Neural progenitor cell (in vitro differentiated cells): ENCODE data around the gene STXBP5. TPM values are rescaled to one million over a fixed set of nuclear protein-coding genes. Genes with fewer than 3 reads are reported as not detected.
A peak's percentile ranks its signal among the peaks of the same experiment; 100 is the strongest.

ENCODE experiments used
- DNase-seq: peaks from one replicate; pipeline ENCODE4 v3.0.0-alpha.2; 2016; ENCODE audit warnings: low spot score
- H2AFZ ChIP-seq: fragments of 200-600 bp; sonication (generic); replicated peaks from 2 replicates; pipeline ENCODE4 v1.6.1; 2016; ENCODE audit warnings: antibody characterized with exemption
- H3F3A ChIP-seq: fragments of 200-600 bp; sonication (generic); 2 replicates; pipeline ENCODE4 v1.6.1; 2016; ENCODE audit warnings: antibody characterized with exemption, low read depth
- H3K27ac ChIP-seq: fragments of 200-600 bp; sonication (generic); 2 replicates; pipeline ENCODE4 v1.5.1; 2016; ENCODE audit warnings: mild to moderate bottlenecking
- H3K27me3 ChIP-seq: fragments of 200-600 bp; sonication (generic); 2 replicates; pipeline ENCODE4 v1.6.1; 2016; ENCODE audit warnings: mild to moderate bottlenecking, moderate library complexity
- H3K36me3 ChIP-seq: fragments of 200-600 bp; sonication (generic); 2 replicates; pipeline ENCODE4 v1.5.1; 2016
- H3K4me1 ChIP-seq: fragments of 200-600 bp; sonication (generic); 2 replicates; pipeline ENCODE4 v1.6.1; 2016; ENCODE audit warnings: mixed run types
- H3K4me2 ChIP-seq: fragments of 200-600 bp; sonication (generic); 2 replicates; pipeline ENCODE4 v1.6.1; 2016
- H3K4me3 ChIP-seq: fragments of 200-600 bp; sonication (generic); 2 replicates; pipeline ENCODE4 v1.5.1; 2016
- H3K79me2 ChIP-seq: fragments of 200-600 bp; sonication (generic); 2 replicates; pipeline ENCODE4 v1.6.1; 2016; ENCODE audit warnings: low read depth
- H3K9ac ChIP-seq: fragments of 200-600 bp; sonication (generic); 2 replicates; pipeline ENCODE4 v1.6.1; 2016
- H3K9me3 ChIP-seq: fragments of 200-600 bp; sonication (generic); 2 replicates; pipeline ENCODE4 v1.5.1; 2016; ENCODE audit warnings: low read depth
- H4K20me1 ChIP-seq: fragments of 200-600 bp; sonication (generic); 2 replicates; pipeline ENCODE4 v1.6.1; 2016; ENCODE audit warnings: low read depth
- H3K27ac Mint-ChIP-seq: 3 replicates; pipeline ENCODE4 v1.8.0; 2021; ENCODE audit warnings: mixed read lengths
- H3K27me3 Mint-ChIP-seq: 2 replicates; pipeline ENCODE4 v1.8.0; 2022; ENCODE audit warnings: low read depth, mild to moderate bottlenecking, inconsistent platforms, moderate library complexity, mixed read lengths; ENCODE audit not compliant: insufficient read depth
- H3K36me3 Mint-ChIP-seq: 3 replicates; pipeline ENCODE4 v1.8.0; 2021; ENCODE audit warnings: mixed read lengths
- H3K4me1 Mint-ChIP-seq: 3 replicates; pipeline ENCODE4 v1.8.0; 2021; ENCODE audit warnings: mixed read lengths
- H3K4me3 Mint-ChIP-seq: 3 replicates; pipeline ENCODE4 v1.8.0; 2021; ENCODE audit warnings: mild to moderate bottlenecking, moderate library complexity, mixed read lengths
- H3K9me3 Mint-ChIP-seq: 3 replicates; pipeline ENCODE4 v1.8.0; 2020; ENCODE audit warnings: mixed read lengths
- EZH2 ChIP-seq: fragments of 200-600 bp; sonication (generic); IDR thresholded peaks from 2 replicates; pipeline ENCODE4 v1.6.1; 2017; ENCODE audit warnings: antibody characterized with exemption, mild to moderate bottlenecking, moderate library complexity
- EZH2phosphoT487 ChIP-seq: fragments of 200-600 bp; sonication (generic); IDR thresholded peaks from 2 replicates; pipeline ENCODE4 v1.6.1; 2017; ENCODE audit warnings: antibody characterized with exemption
- total RNA-seq: library from RNA; depleted of rRNA; stranded (reverse); fragments of >200 nt; gene quantifications from 2 replicates; pipeline ENCODE4 v1.2.3, GENCODE V29; 2015; ENCODE audit warnings: low replicate concordance
- TF ChIP-seq, protein P1 (sequence below): fragments of 200-600 bp; sonication (generic); IDR thresholded peaks from 2 replicates; pipeline ENCODE4 v1.5.1; 2017; ENCODE audit warnings: antibody characterized with exemption, mild to moderate bottlenecking

STXBP5 gene
- total RNA-seq = 12.0 and 12.6 TPM in 2 replicates

- Histone ChIP-seq H3K4me3 (peak within 1 kb of the TSS; percentile 65), H2AFZ (peak within 1 kb of the TSS; percentile 95), H3K79me2 (peaks cover 50% of the 10 kb centered on the region), H3K27me3 (no peaks in the 10 kb centered on the region), H3K9ac (peak within 1 kb of the TSS; percentile 46), H3K36me3 (no peaks in the 10 kb centered on the region), H3K27ac (peak within 1 kb of the TSS; percentile 72), H3K9me3 (no peaks in the 10 kb centered on the region), H4K20me1 (peaks cover 26% of the 10 kb centered on the region), H3K4me1 (peaks cover 28% of the 10 kb centered on the region), H3F3A (peaks cover 10% of the 10 kb centered on the region), H3K4me2 (peak within 1 kb of the TSS; percentile 93)
- DNase-seq = peak; percentile 69
- Mint-ChIP-seq H3K27me3 (peaks cover 3% of the 10 kb centered on the region), H3K4me1 (peaks cover 20% of the 10 kb centered on the region), H3K4me3 (peak within 1 kb of the TSS; percentile 98), H3K27ac (peak within 1 kb of the TSS; percentile 52), H3K36me3 (no peaks in the 10 kb centered on the region), H3K9me3 (no peaks in the 10 kb centered on the region)
- no peak for TF ChIP-seq EZH2phosphoT487
- TF ChIP-seq, protein P1, sequence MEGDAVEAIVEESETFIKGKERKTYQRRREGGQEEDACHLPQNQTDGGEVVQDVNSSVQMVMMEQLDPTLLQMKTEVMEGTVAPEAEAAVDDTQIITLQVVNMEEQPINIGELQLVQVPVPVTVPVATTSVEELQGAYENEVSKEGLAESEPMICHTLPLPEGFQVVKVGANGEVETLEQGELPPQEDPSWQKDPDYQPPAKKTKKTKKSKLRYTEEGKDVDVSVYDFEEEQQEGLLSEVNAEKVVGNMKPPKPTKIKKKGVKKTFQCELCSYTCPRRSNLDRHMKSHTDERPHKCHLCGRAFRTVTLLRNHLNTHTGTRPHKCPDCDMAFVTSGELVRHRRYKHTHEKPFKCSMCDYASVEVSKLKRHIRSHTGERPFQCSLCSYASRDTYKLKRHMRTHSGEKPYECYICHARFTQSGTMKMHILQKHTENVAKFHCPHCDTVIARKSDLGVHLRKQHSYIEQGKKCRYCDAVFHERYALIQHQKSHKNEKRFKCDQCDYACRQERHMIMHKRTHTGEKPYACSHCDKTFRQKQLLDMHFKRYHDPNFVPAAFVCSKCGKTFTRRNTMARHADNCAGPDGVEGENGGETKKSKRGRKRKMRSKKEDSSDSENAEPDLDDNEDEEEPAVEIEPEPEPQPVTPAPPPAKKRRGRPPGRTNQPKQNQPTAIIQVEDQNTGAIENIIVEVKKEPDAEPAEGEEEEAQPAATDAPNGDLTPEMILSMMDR = no peak
- no peak for TF ChIP-seq EZH2
Observed at GRCh38 chr6:147204060-147204785, at the start of gene STXBP5. Gene STXBP5, plus strand, starts transcription at chr6:147204417. Its CDS starts 116 bp downstream, at chr6:147204533.

- H3K4me3 ChIP-seq = no peak overlapping the region
- no peaks in the 10 kb centered on the region for H4K20me1 ChIP-seq
- H3K27ac Mint-ChIP-seq = no peak overlapping the region
- H3K4me3 Mint-ChIP-seq = no peak overlapping the region
- TF ChIP-seq EZH2 (no peak), EZH2phosphoT487 (no peak)
- TF ChIP-seq, protein P1 = no peak
- no peak overlapping the region for H3K9ac ChIP-seq
- no peaks in the 10 kb centered on the region for H3K4me1 Mint-ChIP-seq
- no peaks in the 10 kb centered on the region for H3K36me3 ChIP-seq
- no peaks in the 10 kb centered on the region for H3K9me3 Mint-ChIP-seq
- H3K9me3 ChIP-seq = no peaks in the 10 kb centered on the region
- H3K27me3 ChIP-seq = no peaks in the 10 kb centered on the region
- H3K79me2 ChIP-seq = no peaks in the 10 kb centered on the region
- H3F3A ChIP-seq = no peaks in the 10 kb centered on the region
- no peak overlapping the region for H2AFZ ChIP-seq
- H3K27ac ChIP-seq = no peak overlapping the region
- H3K4me1 ChIP-seq = no peaks in the 10 kb centered on the region
- H3K4me2 ChIP-seq = no peak overlapping the region
- H3K27me3 Mint-ChIP-seq = peaks cover 3% of the 10 kb centered on the region
- no peak for DNase-seq
- H3K36me3 Mint-ChIP-seq = no peaks in the 10 kb centered on the region
Observed at GRCh38 chr6:147154454-147154853, 49.8 kb upstream of the STXBP5 start.

DNA sequence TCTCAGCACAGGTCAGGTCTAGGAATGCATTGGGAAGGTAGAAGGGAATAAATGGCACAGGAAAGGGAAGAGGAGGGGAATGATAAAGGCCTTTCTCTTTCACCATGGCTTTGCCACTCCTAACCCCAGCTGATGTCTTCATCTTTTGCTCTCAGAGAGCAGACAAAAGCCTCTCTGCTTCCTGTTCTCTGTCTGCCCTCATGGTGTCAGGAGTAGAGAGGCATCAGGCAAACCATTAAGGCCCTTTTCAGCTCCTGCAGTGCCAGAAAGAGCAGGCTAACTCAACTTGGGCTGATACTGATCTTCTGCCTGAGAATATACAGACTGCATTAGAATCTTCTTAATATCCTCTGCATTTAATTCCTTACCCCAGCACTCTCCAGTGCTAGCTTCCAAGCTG is 48.0 kb upstream of the STXBP5 start:
- no peaks in the 10 kb centered on the region for H3K27me3 ChIP-seq
- no peaks in the 10 kb centered on the region for H3K4me1 ChIP-seq
- no peak for TF ChIP-seq EZH2
- TF ChIP-seq, protein P1 = no peak
- no peak for TF ChIP-seq EZH2phosphoT487
- no peaks in the 10 kb centered on the region for H3K79me2 ChIP-seq
- no peak overlapping the region for H3K4me3 ChIP-seq
- H3F3A ChIP-seq = no peaks in the 10 kb centered on the region
- no peaks in the 10 kb centered on the region for H3K9me3 ChIP-seq
- H4K20me1 ChIP-seq = no peaks in the 10 kb centered on the region
- no peak for DNase-seq
- no peak overlapping the region for H3K4me3 Mint-ChIP-seq
- H3K36me3 ChIP-seq = no peaks in the 10 kb centered on the region
- peaks cover 3% of the 10 kb centered on the region for H3K27me3 Mint-ChIP-seq
- no peaks in the 10 kb centered on the region for H3K4me1 Mint-ChIP-seq
- H2AFZ ChIP-seq = no peak overlapping the region
- no peak overlapping the region for H3K27ac Mint-ChIP-seq
- H3K9me3 Mint-ChIP-seq = no peaks in the 10 kb centered on the region
- H3K4me2 ChIP-seq = no peak overlapping the region
- no peak overlapping the region for H3K9ac ChIP-seq
- no peak overlapping the region for H3K27ac ChIP-seq
- no peaks in the 10 kb centered on the region for H3K36me3 Mint-ChIP-seq
